ENCODE results near the gene VPS35.
A peak's percentile ranks its signal among the peaks of the same experiment; 100 is the strongest.

The VPS35 gene

GRCh38 chr16:46621006-46621933, 67.7 kb downstream of the VPS35 start, which contains the start of gene SHCBP1:
Gene SHCBP1, minus strand, starts transcription at chr16:46621379. Its CDS starts 20 bp downstream, at chr16:46621359.
- Mint-ChIP-seq H3K27ac (peak within 1 kb of the TSS; percentile 80), H3K4me1 (peaks cover 19% of the 10 kb centered on the region), H3K27me3 (no peaks in the 10 kb centered on the region), H3K9me3 (no peaks in the 10 kb centered on the region), H3K36me3 (ENCODE audit: low read depth) (peaks cover 23% of the 10 kb centered on the region), H3K4me3 (peak within 1 kb of the TSS; percentile 94)
- ATAC-seq (peak; percentile 96), DNase-seq (peak; percentile 86)

GRCh38 chr16:46620266-46621005, 68.5 kb downstream of the VPS35 start:
- Mint-ChIP-seq H3K36me3 (ENCODE audit: low read depth) (peaks cover 29% of the 10 kb centered on the region), H3K27me3 (no peaks in the 10 kb centered on the region), H3K4me1 (peaks cover 19% of the 10 kb centered on the region), H3K4me3 (peak overlapping the region; percentile 94), H3K27ac (peak overlapping the region; percentile 80), H3K9me3 (no peaks in the 10 kb centered on the region)
- ATAC-seq, result no peak
- peak; percentile 19 for DNase-seq

GRCh38 chr16:46618516-46618915, 70.5 kb downstream of the VPS35 start:
- DNase-seq (no peak), ATAC-seq (no peak)
- Mint-ChIP-seq H3K27me3 (no peaks in the 10 kb centered on the region), H3K4me1 (peaks cover 19% of the 10 kb centered on the region), H3K9me3 (no peaks in the 10 kb centered on the region), H3K27ac (no peak overlapping the region), H3K36me3 (ENCODE audit: low read depth) (peaks cover 39% of the 10 kb centered on the region), H3K4me3 (no peak overlapping the region)

- Mint-ChIP-seq H3K4me3 (no peak overlapping the region), H3K27me3 (no peaks in the 10 kb centered on the region), H3K36me3 (ENCODE audit: low read depth) (peaks cover 47% of the 10 kb centered on the region), H3K4me1 (no peaks in the 10 kb centered on the region), H3K27ac (no peak overlapping the region), H3K9me3 (no peaks in the 10 kb centered on the region)
- ATAC-seq (no peak), DNase-seq (no peak)
Observed at GRCh38 chr16:46614006-46614405, 75.0 kb downstream of the VPS35 start.

GRCh38 chr16:46613352-46613751, 75.6 kb downstream of the VPS35 start:
- DNase-seq (no peak), ATAC-seq (no peak)
- Mint-ChIP-seq H3K9me3 (no peaks in the 10 kb centered on the region), H3K36me3 (ENCODE audit: low read depth) (peaks cover 41% of the 10 kb centered on the region), H3K4me3 (no peak overlapping the region), H3K4me1 (no peaks in the 10 kb centered on the region), H3K27ac (no peak overlapping the region), H3K27me3 (no peaks in the 10 kb centered on the region)

- no peaks in the 10 kb centered on the region for H3K4me1 Mint-ChIP-seq
- H3K9me3 Mint-ChIP-seq, result no peaks in the 10 kb centered on the region
- no peaks in the 10 kb centered on the region for H3K27me3 Mint-ChIP-seq
- no peak overlapping the region for H3K27ac Mint-ChIP-seq
- DNase-seq (no peak), ATAC-seq (no peak)
- H3K4me3 Mint-ChIP-seq, result no peak overlapping the region
- peaks cover 42% of the 10 kb centered on the region for H3K36me3 Mint-ChIP-seq (ENCODE audit: low read depth)
Observed at GRCh38 chr16:46612121-46612520, 76.9 kb downstream of the VPS35 start.

GRCh38 chr16:46607529-46607928, 81.4 kb downstream of the VPS35 start:
- Mint-ChIP-seq H3K36me3 (ENCODE audit: low read depth) (peaks cover 42% of the 10 kb centered on the region), H3K4me3 (no peak overlapping the region), H3K4me1 (no peaks in the 10 kb centered on the region), H3K9me3 (no peaks in the 10 kb centered on the region), H3K27ac (no peak overlapping the region), H3K27me3 (no peaks in the 10 kb centered on the region)
- ATAC-seq (no peak), DNase-seq (no peak)

- Mint-ChIP-seq H3K9me3 (no peaks in the 10 kb centered on the region), H3K27me3 (no peaks in the 10 kb centered on the region), H3K36me3 (ENCODE audit: low read depth) (peaks cover 51% of the 10 kb centered on the region), H3K4me1 (no peaks in the 10 kb centered on the region), H3K4me3 (no peak overlapping the region), H3K27ac (no peak overlapping the region)
- DNase-seq, result no peak
- ATAC-seq, result no peak
Observed at GRCh38 chr16:46606231-46606630, 82.7 kb downstream of the VPS35 start.

Data from activated naive CD8-positive, alpha-beta T cell treated with anti-CD3 and anti-CD28 coated beads, Interleukin-2, amount 50 U/mL, for 24 hours (primary cell).